Endodermal cell (in vitro differentiated cells): ENCODE results near the gene NT5C2. TPM values are rescaled to one million over a fixed set of nuclear protein-coding genes. Genes with fewer than 3 reads are reported as not detected.

Source experiments
- DNase-seq: peaks from one replicate; pipeline ENCODE4 v3.0.0-alpha.2; 2017
- H3K27ac ChIP-seq: 2 replicates; pipeline ENCODE4 v1.5.1; 2013; ENCODE audit warnings: mild to moderate bottlenecking, low read depth, low read length, moderate library complexity
- H3K27me3 ChIP-seq: 2 replicates; pipeline ENCODE4 v1.6.1; 2013; ENCODE audit warnings: mild to moderate bottlenecking, low read length, moderate library complexity; ENCODE audit not compliant: insufficient read depth, control insufficient read depth, poor library complexity, severe bottlenecking
- H3K36me3 ChIP-seq: 2 replicates; pipeline ENCODE4 v1.7.0; 2013; ENCODE audit warnings: mild to moderate bottlenecking, low read length, moderate library complexity; ENCODE audit not compliant: control insufficient read depth, insufficient read depth
- H3K4me1 ChIP-seq: one replicate; pipeline ENCODE4 v1.7.0; 2013; ENCODE audit warnings: low read length; ENCODE audit not compliant: control insufficient read depth, insufficient read depth
- H3K4me3 ChIP-seq: 2 replicates; pipeline ENCODE4 v1.5.1; 2013; ENCODE audit warnings: mild to moderate bottlenecking, low read length, moderate library complexity
- H3K9ac ChIP-seq: 2 replicates; pipeline ENCODE4 v1.6.1; 2013; ENCODE audit warnings: mild to moderate bottlenecking, low read length, moderate library complexity; ENCODE audit not compliant: poor library complexity, severe bottlenecking; ENCODE audit errors: extremely low read depth
- H3K9me3 ChIP-seq: 2 replicates; pipeline ENCODE4 v1.6.1; 2013; ENCODE audit warnings: mild to moderate bottlenecking, low read length, moderate library complexity; ENCODE audit not compliant: control insufficient read depth
- H3K27ac Mint-ChIP-seq: 2 replicates; pipeline ENCODE4 v1.8.0; 2020; ENCODE audit warnings: mixed read lengths
- H3K27me3 Mint-ChIP-seq: 2 replicates; pipeline ENCODE4 v1.8.0; 2021; ENCODE audit warnings: mild to moderate bottlenecking, mixed read lengths; ENCODE audit not compliant: insufficient read depth
- H3K36me3 Mint-ChIP-seq: 2 replicates; pipeline ENCODE4 v1.8.0; 2020; ENCODE audit warnings: low read depth, mixed read lengths
- H3K4me1 Mint-ChIP-seq: 2 replicates; pipeline ENCODE4 v1.8.0; 2020; ENCODE audit warnings: mixed read lengths
- H3K4me3 Mint-ChIP-seq: 2 replicates; pipeline ENCODE4 v1.8.0; 2020; ENCODE audit warnings: mild to moderate bottlenecking, moderate library complexity, mixed read lengths
- H3K9me3 Mint-ChIP-seq: 2 replicates; pipeline ENCODE4 v1.8.0; 2020; ENCODE audit warnings: mild to moderate bottlenecking, mixed read lengths
- CTCF ChIP-seq: fragments of 200-600 bp; sonication (generic); conservative IDR thresholded peaks from 2 replicates; pipeline ENCODE4 v1.5.0; 2021; ENCODE audit warnings: antibody characterized with exemption, mild to moderate bottlenecking
- WGBS, 2 experiments: methylation state at CpG; one replicate each; pipeline versions ENCODE4 v1.1.5 to v1.1.7; 2013; ENCODE audit warnings: missing lambda C conversion rate in 2 of 2, mixed read lengths in 1 of 2; ENCODE audit not compliant: insufficient coverage in 1 of 2, insufficient read length in 1 of 2; 5-methylcytosine and 5-hydroxymethylcytosine counted together
- total RNA-seq, 2 donors: library from RNA; stranded (reverse); fragmentation: NEBNext Ultra II Directional in 1 of 2; extraction: Animal tissue kit (Norgen Biotek cat#: 25700) in 1 of 2; gene quantifications; 2 replicates in 1 of 2; 3 replicates in 1 of 2; pipeline ENCODE4 v1.2.1, GENCODE V29; 2021

The NT5C2 gene
- total RNA-seq, 2 donors from 2014 or later: 122 to 148 TPM

- H3K4me1 ChIP-seq: no peaks in the 10 kb centered on the region
- no peak for DNase-seq
Observed at GRCh38 chr10:103040418-103040817, 152.7 kb downstream of the NT5C2 start.

GRCh38 chr10:103038570-103038969 lies 154.5 kb downstream of the NT5C2 start:
- TF ChIP-seq CTCF: no peak
- no peak overlapping the region for H3K27ac ChIP-seq

More at GRCh38 chr10:103040418-103040817, 152.7 kb downstream of the NT5C2 start:
- no peak for TF ChIP-seq CTCF
- H3K4me1 Mint-ChIP-seq: peaks cover 21% of the 10 kb centered on the region
- H3K9me3 Mint-ChIP-seq: no peaks in the 10 kb centered on the region
- no peaks in the 10 kb centered on the region for H3K36me3 ChIP-seq
- no peak overlapping the region for H3K4me3 Mint-ChIP-seq
- H3K9ac ChIP-seq: no peak overlapping the region
- H3K27me3 ChIP-seq: no peaks in the 10 kb centered on the region
- no peaks in the 10 kb centered on the region for H3K36me3 Mint-ChIP-seq
- H3K9me3 ChIP-seq: no peaks in the 10 kb centered on the region
- no peak overlapping the region for H3K4me3 ChIP-seq
- no peak overlapping the region for H3K27ac ChIP-seq
- no peak overlapping the region for H3K27ac Mint-ChIP-seq
- 86 to 88% methylated on average over 1 to 4 of the region's 4 CpGs for WGBS, 2 experiments
- no peaks in the 10 kb centered on the region for H3K27me3 Mint-ChIP-seq

More at GRCh38 chr10:103038570-103038969, 154.5 kb downstream of the NT5C2 start:
- H3K27me3 ChIP-seq: no peaks in the 10 kb centered on the region
- no peak overlapping the region for H3K27ac Mint-ChIP-seq
- no peaks in the 10 kb centered on the region for H3K36me3 Mint-ChIP-seq
- H3K9me3 Mint-ChIP-seq: no peaks in the 10 kb centered on the region
- no peaks in the 10 kb centered on the region for H3K36me3 ChIP-seq
- peaks cover 14% of the 10 kb centered on the region for H3K4me1 Mint-ChIP-seq
- H3K4me1 ChIP-seq: no peaks in the 10 kb centered on the region
- no peak overlapping the region for H3K4me3 ChIP-seq
- H3K4me3 Mint-ChIP-seq: no peak overlapping the region
- no peaks in the 10 kb centered on the region for H3K9me3 ChIP-seq
- WGBS, 2 experiments: 83% methylated on average over 2 of the region's 2 CpGs; no CpG with 5 or more reads in 1 of the 2 experiments
- DNase-seq: no peak
- no peak overlapping the region for H3K9ac ChIP-seq
- H3K27me3 Mint-ChIP-seq: no peaks in the 10 kb centered on the region

Other genes starting within 250 kb of the NT5C2 start
- not detected for gene RPEL1, start 52.6 kb upstream of the NT5C2 start, total RNA-seq
- gene INA, start 83.9 kb upstream of the NT5C2 start, total RNA-seq: 1 to 10 TPM; 3.3 to 3.4 TPM
- 10 to 100 TPM; 18.9 to 20.5 TPM for gene PCGF6, start 157.9 kb upstream of the NT5C2 start, total RNA-seq
- gene TAF5, start 174.7 kb upstream of the NT5C2 start, total RNA-seq: 10 to 100 TPM in 1 of 2 donors, 1 to 10 TPM in 1; 8.4 to 10.1 TPM
- 100 to 1,000 TPM; 360 to 396 TPM for gene ATP5MK, start 203.2 kb upstream of the NT5C2 start, total RNA-seq
- 10 to 100 TPM; 62.3 to 65.8 TPM for gene PDCD11, start 203.4 kb upstream of the NT5C2 start, total RNA-seq